A549 (cell line): ENCODE results near the gene KDM4B. TPM values are rescaled to one million over a fixed set of nuclear protein-coding genes. Genes with fewer than 3 reads are reported as not detected.

Source experiments
- ATAC-seq, 2 experiments: fragments of 200-7000 bp in 1 of 2; fragments of >200 bp in 1 of 2; cut with Nextera tagmentation in 1 of 2; cut with Tn5 transposase in 1 of 2; 3 replicates each; pipeline versions ENCODE4 v1.8.0 to v1.9.1; 2018 to 2020; ENCODE audit warnings: mild to moderate bottlenecking in 1 of 2, moderate library complexity in 1 of 2
- CTCF ChIA-PET: fragments of 300-600 bp; sonication (Branson Sonifier 250); formaldehyde crosslinking; extraction: SDS; loops from one replicate; lab custom pipeline; 2021; ENCODE audit warnings: antibody characterized with exemption, inconsistent platforms; lab: Yijun Ruan, JAX
- POLR2A ChIA-PET: fragments of 350-600 bp; formaldehyde crosslinking; extraction: SDS; loops from one replicate; lab custom pipeline; 2021; ENCODE audit warnings: antibody characterized with exemption, inconsistent platforms; lab: Yijun Ruan, JAX
- DNase-seq, 2 experiments: peaks; one replicate each; pipeline versions ENCODE4 v3.0.0 to v3.0.0-alpha.2; 2011 to 2016; ENCODE audit warnings: low read depth in 1 of 2, low spot score in 1 of 2
- FAIRE-seq: peaks from 2 replicates; lab custom pipeline; 2011; peaks lifted over from hg19 to GRCh38; lab: Jason Lieb, UNC
- H3K27ac ChIP-seq, 2 experiments: fragments of >200 bp; sonication (Bioruptor Twin); formaldehyde crosslinking; 3 replicates each; pipeline ENCODE4 v1.5.1; 2016 to 2017
- H3K4me1 ChIP-seq: fragments of >200 bp; sonication (Bioruptor Twin); formaldehyde crosslinking; 3 replicates; pipeline ENCODE4 v1.6.1; 2016
- H3K4me2 ChIP-seq: fragments of >200 bp; sonication (Bioruptor Twin); formaldehyde crosslinking; 3 replicates; pipeline ENCODE4 v1.6.1; 2016
- H3K4me3 ChIP-seq: fragments of >200 bp; sonication (Bioruptor Twin); formaldehyde crosslinking; 3 replicates; pipeline ENCODE4 v1.5.1; 2016
- H3K9me3 ChIP-seq: fragments of >200 bp; sonication (Bioruptor Twin); formaldehyde crosslinking; 3 replicates; pipeline ENCODE4 v1.6.1; 2016
- CBX2 ChIP-seq: fragments of 200-600 bp; sonication (generic); IDR thresholded peaks from 2 replicates; pipeline ENCODE4 v1.6.1; 2016; ENCODE audit warnings: low read depth, mild to moderate bottlenecking, borderline replicate concordance
- CBX8 ChIP-seq: fragments of 200-600 bp; sonication (generic); IDR thresholded peaks from 2 replicates; pipeline ENCODE4 v1.6.1; 2016
- CEBPB ChIP-seq, 2 experiments: fragments of >200 bp in 1 of 2; sonication (Bioruptor Twin) in 1 of 2; formaldehyde crosslinking in 1 of 2; IDR thresholded peaks; 2 replicates each; pipeline ENCODE4 v1.6.1; 2012 to 2016
- CHD2 ChIP-seq: fragments of 150-350 bp; IDR thresholded peaks from 2 replicates; pipeline ENCODE4 v1.6.1; 2014; ENCODE audit warnings: low read length; ENCODE audit not compliant: partially characterized antibody
- EHF ChIP-seq: fragments of 250-450 bp; sonication (Bioruptor Pico); IDR thresholded peaks from 2 replicates; pipeline ENCODE4 v1.5.0; 2020; ENCODE audit warnings: mild to moderate bottlenecking
- EHMT2 ChIP-seq: fragments of 200-600 bp; sonication (generic); IDR thresholded peaks from 2 replicates; pipeline ENCODE4 v1.6.1; 2016; ENCODE audit warnings: antibody characterized with exemption, low read depth, mild to moderate bottlenecking, moderate library complexity
- HEYL ChIP-seq: fragments of 250-450 bp; sonication (Bioruptor Pico); IDR thresholded peaks from 2 replicates; pipeline ENCODE4 v1.8.0; 2021; ENCODE audit warnings: mild to moderate bottlenecking, moderate library complexity
- JUN ChIP-seq, 2 experiments: fragments of >200 bp; sonication (Bioruptor Twin); formaldehyde crosslinking; IDR thresholded peaks; 2 replicates in 1 of 2; 3 replicates in 1 of 2; pipeline ENCODE4 v1.6.1; 2016 to 2017
- KDM1A ChIP-seq: fragments of 200-600 bp; sonication (generic); IDR thresholded peaks from 2 replicates; pipeline ENCODE4 v1.6.1; 2016; ENCODE audit warnings: low read depth, mild to moderate bottlenecking
- MAZ ChIP-seq: fragments of 150-350 bp; IDR thresholded peaks from 2 replicates; pipeline ENCODE4 v1.6.1; 2014; ENCODE audit warnings: antibody characterized with exemption, low read depth, low read length, borderline replicate concordance
- NFE2L2 ChIP-seq: fragments of 150-350 bp; conservative IDR thresholded peaks from 2 replicates; pipeline ENCODE4 v1.6.1; 2014; ENCODE audit warnings: low read length
- NPAS2 ChIP-seq: fragments of 250-450 bp; sonication (Bioruptor Pico); IDR thresholded peaks from 2 replicates; pipeline ENCODE4 v1.8.0; 2022; ENCODE audit warnings: mild to moderate bottlenecking, moderate library complexity, borderline replicate concordance
- POLR2A ChIP-seq: IDR thresholded peaks from 2 replicates; pipeline ENCODE4 v1.6.1; 2012; ENCODE audit warnings: mild to moderate bottlenecking, low read length
- RARB ChIP-seq: fragments of 250-450 bp; sonication (Bioruptor Pico); IDR thresholded peaks from 2 replicates; pipeline ENCODE4 v1.8.0; 2021; ENCODE audit warnings: mild to moderate bottlenecking, moderate library complexity
- RFX5 ChIP-seq: fragments of 450-650 bp; IDR thresholded peaks from 2 replicates; pipeline ENCODE4 v1.7.1; 2014; ENCODE audit warnings: antibody characterized with exemption, mild to moderate bottlenecking, moderate library complexity
- TFCP2L1 ChIP-seq: fragments of 250-450 bp; sonication (Bioruptor Pico); IDR thresholded peaks from 2 replicates; pipeline ENCODE4 v1.5.0; 2021; ENCODE audit warnings: mild to moderate bottlenecking
- ZC3H11A ChIP-seq: fragments of 450-650 bp; IDR thresholded peaks from 2 replicates; pipeline ENCODE4 v1.6.1; 2014; ENCODE audit warnings: antibody characterized with exemption, mild to moderate bottlenecking
- ZNF302 ChIP-seq: fragments of 250-450 bp; sonication (Bioruptor Pico); IDR thresholded peaks from 2 replicates; pipeline ENCODE4 v1.9.0; 2021; ENCODE audit warnings: inconsistent platforms, mild to moderate bottlenecking, moderate library complexity
- WGBS: methylation state at CpG from one replicate; pipeline ENCODE4 v1.1.6; 2017; ENCODE audit errors: missing lambda C conversion rate; 5-methylcytosine and 5-hydroxymethylcytosine counted together
- polyA plus RNA-seq, 4 experiments: library from polyadenylated mRNA; depleted of rRNA in 3 of 4; stranded (reverse); fragments of >200 nt; fragmentation: RNase III in 1 of 4; extraction: RNeasy Plus Mini Kit Qiagen cat#74134 plus additional on column Dnase treatment in 1 of 4; gene quantifications; 2 replicates in 3 of 4; 3 replicates in 1 of 4; pipeline ENCODE4 v1.2.3, GENCODE V29; 2011 to 2017
- TF ChIP-seq, protein P1 (sequence below): fragments of >200 bp; sonication (Bioruptor Twin); formaldehyde crosslinking; IDR thresholded peaks from 3 replicates; pipeline ENCODE4 v1.5.1; 2016
- TF ChIP-seq, protein P2 (sequence below): IDR thresholded peaks from 2 replicates; pipeline ENCODE4 v1.6.1; 2012
- TF ChIP-seq, protein P3 (sequence below): fragments of >200 bp; sonication (Bioruptor Twin); formaldehyde crosslinking; IDR thresholded peaks from 3 replicates; pipeline ENCODE4 v1.6.1; 2016
- TF ChIP-seq, protein P4 (sequence below): IDR thresholded peaks from 2 replicates; pipeline ENCODE4 v1.6.1; 2012
- TF ChIP-seq, protein P5 (sequence below): fragments of >200 bp; sonication (Bioruptor Twin); formaldehyde crosslinking; IDR thresholded peaks from 2 replicates; pipeline ENCODE4 v1.6.1; 2016
- TF ChIP-seq, protein P6 (sequence below): fragments of 150-350 bp; IDR thresholded peaks from 2 replicates; pipeline ENCODE4 v1.6.1; 2014; ENCODE audit warnings: low read depth, mild to moderate bottlenecking, low read length

KDM4B gene
- polyA plus RNA-seq, 2 of the 4 experiments (the other 2 are of a cell fraction): 3.0 to 4.6 TPM

DNA sequence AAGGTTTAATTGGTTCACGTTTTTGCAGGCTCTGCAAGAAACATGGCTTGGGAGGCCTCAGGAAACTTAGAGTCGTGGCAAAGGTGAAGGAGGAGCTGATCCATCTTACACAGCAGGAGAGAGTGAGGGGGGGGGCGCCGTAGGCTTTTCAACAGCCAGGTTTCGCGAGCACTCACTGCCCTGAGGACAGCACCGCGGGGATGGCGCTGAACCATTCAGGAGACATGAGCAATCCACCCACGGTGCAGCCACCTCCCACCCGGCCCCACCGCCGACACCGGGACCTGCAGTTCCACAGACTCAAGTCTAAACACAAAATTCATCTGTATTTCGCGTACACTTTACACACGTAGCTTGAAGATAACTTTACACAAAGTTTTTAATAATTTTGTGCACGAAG, 73.6 kb downstream of the KDM4B start:
- no peak overlapping the region for H3K4me3 ChIP-seq
- TF ChIP-seq, protein P1, sequence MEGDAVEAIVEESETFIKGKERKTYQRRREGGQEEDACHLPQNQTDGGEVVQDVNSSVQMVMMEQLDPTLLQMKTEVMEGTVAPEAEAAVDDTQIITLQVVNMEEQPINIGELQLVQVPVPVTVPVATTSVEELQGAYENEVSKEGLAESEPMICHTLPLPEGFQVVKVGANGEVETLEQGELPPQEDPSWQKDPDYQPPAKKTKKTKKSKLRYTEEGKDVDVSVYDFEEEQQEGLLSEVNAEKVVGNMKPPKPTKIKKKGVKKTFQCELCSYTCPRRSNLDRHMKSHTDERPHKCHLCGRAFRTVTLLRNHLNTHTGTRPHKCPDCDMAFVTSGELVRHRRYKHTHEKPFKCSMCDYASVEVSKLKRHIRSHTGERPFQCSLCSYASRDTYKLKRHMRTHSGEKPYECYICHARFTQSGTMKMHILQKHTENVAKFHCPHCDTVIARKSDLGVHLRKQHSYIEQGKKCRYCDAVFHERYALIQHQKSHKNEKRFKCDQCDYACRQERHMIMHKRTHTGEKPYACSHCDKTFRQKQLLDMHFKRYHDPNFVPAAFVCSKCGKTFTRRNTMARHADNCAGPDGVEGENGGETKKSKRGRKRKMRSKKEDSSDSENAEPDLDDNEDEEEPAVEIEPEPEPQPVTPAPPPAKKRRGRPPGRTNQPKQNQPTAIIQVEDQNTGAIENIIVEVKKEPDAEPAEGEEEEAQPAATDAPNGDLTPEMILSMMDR: no peak
- no peak for TF ChIP-seq JUN (IDR thresholded peaks at IDR 0.05)
- TF ChIP-seq TFCP2L1: no peak
- TF ChIP-seq, protein P2, sequence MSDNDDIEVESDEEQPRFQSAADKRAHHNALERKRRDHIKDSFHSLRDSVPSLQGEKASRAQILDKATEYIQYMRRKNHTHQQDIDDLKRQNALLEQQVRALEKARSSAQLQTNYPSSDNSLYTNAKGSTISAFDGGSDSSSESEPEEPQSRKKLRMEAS: no peak
- TF ChIP-seq RFX5: no peak
- no peak for TF ChIP-seq POLR2A
- no peak for TF ChIP-seq CHD2
- TF ChIP-seq, protein P3, sequence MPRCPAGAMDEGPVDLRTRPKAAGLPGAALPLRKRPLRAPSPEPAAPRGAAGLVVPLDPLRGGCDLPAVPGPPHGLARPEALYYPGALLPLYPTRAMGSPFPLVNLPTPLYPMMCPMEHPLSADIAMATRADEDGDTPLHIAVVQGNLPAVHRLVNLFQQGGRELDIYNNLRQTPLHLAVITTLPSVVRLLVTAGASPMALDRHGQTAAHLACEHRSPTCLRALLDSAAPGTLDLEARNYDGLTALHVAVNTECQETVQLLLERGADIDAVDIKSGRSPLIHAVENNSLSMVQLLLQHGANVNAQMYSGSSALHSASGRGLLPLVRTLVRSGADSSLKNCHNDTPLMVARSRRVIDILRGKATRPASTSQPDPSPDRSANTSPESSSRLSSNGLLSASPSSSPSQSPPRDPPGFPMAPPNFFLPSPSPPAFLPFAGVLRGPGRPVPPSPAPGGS: no peak
- TF ChIP-seq, protein P4, sequence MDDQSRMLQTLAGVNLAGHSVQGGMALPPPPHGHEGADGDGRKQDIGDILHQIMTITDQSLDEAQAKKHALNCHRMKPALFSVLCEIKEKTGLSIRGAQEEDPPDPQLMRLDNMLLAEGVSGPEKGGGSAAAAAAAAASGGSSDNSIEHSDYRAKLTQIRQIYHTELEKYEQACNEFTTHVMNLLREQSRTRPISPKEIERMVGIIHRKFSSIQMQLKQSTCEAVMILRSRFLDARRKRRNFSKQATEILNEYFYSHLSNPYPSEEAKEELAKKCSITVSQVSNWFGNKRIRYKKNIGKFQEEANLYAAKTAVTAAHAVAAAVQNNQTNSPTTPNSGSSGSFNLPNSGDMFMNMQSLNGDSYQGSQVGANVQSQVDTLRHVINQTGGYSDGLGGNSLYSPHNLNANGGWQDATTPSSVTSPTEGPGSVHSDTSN: no peak
- TF ChIP-seq, protein P5, sequence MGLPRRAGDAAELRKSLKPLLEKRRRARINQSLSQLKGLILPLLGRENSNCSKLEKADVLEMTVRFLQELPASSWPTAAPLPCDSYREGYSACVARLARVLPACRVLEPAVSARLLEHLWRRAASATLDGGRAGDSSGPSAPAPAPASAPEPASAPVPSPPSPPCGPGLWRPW: no peak
- TF ChIP-seq NPAS2: no peak
- TF ChIP-seq HEYL (CRISPR knock-in tag): no peak
- peaks cover 23% of the 10 kb centered on the region for H3K4me1 ChIP-seq
- no peaks in the 10 kb centered on the region for H3K9me3 ChIP-seq
- ATAC-seq (no peak), DNase-seq (peak in 1 of 2 experiments; percentile 30), FAIRE-seq (no peak)
- H3K27ac ChIP-seq: no peak overlapping the region
- ChIA-PET CTCF (interaction anchor here (2.9 kb wide), 1 partner anchor 11 kb away, joined by 16 read pairs; no protein-coding TSS in a partner anchor), POLR2A (no interaction called here)
- WGBS: 85% methylated on average over 18 of the region's 18 CpGs
- no peak overlapping the region for H3K4me2 ChIP-seq

DNA sequence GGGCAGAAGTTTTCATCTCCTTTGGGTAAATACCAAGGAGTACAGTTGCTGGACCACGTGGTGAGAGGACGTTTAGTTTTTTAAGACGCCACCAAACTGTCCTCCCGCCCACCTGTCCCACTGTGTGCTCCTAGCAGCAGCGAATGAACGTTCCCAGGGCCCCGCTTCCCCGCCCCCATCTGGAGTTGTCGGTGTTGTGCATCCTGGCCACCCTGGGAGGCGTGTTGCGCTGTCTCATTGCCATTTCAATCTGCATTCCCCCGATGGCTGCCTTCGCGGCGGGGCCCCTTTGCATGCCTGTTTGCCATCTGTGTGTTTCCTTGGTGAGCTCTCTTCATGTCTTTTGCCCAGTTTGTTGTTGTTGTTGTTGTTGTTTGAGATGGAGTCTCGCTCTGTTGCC, 76.1 kb downstream of the KDM4B start:
- H3K27ac ChIP-seq: peak overlapping the region in 1 of 2 experiments; percentile 98; a peak in 2 of 6 replicates
- ATAC-seq (no peak), FAIRE-seq (no peak), DNase-seq (no peak)
- H3K9me3 ChIP-seq: no peaks in the 10 kb centered on the region
- CTCF ChIA-PET: interaction anchor here (0.6 to 3.0 kb wide), 3 partner anchors 7 to 130 kb away, joined by 3 to 13 read pairs (median 3); no protein-coding TSS in a partner anchor
- 93% methylated on average over 14 of the region's 16 CpGs for WGBS
- peaks cover 46% of the 10 kb centered on the region for H3K4me1 ChIP-seq
- TF ChIP-seq, protein P2: no peak
- TF ChIP-seq RARB (CRISPR knock-in tag): no peak
- no peak for TF ChIP-seq CHD2
- TF ChIP-seq EHMT2: no peak
- TF ChIP-seq EHF (CRISPR knock-in tag): no peak
- TF ChIP-seq CBX8: no peak
- TF ChIP-seq, protein P6, sequence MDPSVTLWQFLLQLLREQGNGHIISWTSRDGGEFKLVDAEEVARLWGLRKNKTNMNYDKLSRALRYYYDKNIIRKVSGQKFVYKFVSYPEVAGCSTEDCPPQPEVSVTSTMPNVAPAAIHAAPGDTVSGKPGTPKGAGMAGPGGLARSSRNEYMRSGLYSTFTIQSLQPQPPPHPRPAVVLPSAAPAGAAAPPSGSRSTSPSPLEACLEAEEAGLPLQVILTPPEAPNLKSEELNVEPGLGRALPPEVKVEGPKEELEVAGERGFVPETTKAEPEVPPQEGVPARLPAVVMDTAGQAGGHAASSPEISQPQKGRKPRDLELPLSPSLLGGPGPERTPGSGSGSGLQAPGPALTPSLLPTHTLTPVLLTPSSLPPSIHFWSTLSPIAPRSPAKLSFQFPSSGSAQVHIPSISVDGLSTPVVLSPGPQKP: no peak
- H3K4me2 ChIP-seq: no peak overlapping the region
- POLR2A ChIA-PET: no interaction called here
- no peak overlapping the region for H3K4me3 ChIP-seq

DNA sequence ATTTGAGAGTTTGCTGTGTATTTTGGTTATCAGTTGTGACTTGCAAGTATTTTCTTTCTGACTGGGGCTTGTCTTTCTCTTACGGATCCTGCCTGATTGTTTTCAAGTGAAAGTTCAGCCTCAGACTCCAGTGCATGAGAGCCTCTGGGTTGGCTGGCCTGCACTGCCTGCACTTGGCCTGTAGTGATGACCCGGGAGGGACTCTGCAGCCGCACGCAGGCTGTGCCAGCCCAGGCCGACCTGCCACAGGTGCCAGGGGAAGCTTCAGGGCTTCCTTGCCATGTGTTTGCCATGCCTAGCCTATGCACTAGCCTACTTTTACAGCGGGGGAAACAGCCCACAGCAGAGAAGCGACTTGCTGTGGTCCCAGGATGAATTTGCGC, 77.0 kb downstream of the KDM4B start:
- FAIRE-seq: no peak
- ATAC-seq: peak in 1 of 2 experiments; percentile 16; a peak in 2 of 6 replicates
- CTCF ChIA-PET: interaction anchor here (1.1 to 3.0 kb wide), 4 partner anchors 8 to 533 kb away, joined by 3 to 13 read pairs (median 6); no protein-coding TSS in a partner anchor
- WGBS: 62% methylated on average over 5 of the region's 8 CpGs
- H3K27ac ChIP-seq: peak overlapping the region; percentile 94 to 98
- H3K9me3 ChIP-seq: no peaks in the 10 kb centered on the region
- POLR2A ChIA-PET: no interaction called here
- DNase-seq: peak; percentile 19 to 60
- TF ChIP-seq MAZ (no peak), CEBPB (IDR thresholded peaks at IDR 0.05) (no peak), ZNF302 (CRISPR knock-in tag) (no peak), RFX5 (no peak), CBX2 (no peak), ZC3H11A (no peak), NFE2L2 (no peak), CBX8 (no peak), KDM1A (no peak)
- TF ChIP-seq, protein P4: no peak
- H3K4me3 ChIP-seq: no peak overlapping the region
- peak overlapping the region; percentile 92 for H3K4me2 ChIP-seq
- H3K4me1 ChIP-seq: peaks cover 50% of the 10 kb centered on the region
